Stimulated activated CD8-positive, alpha-beta memory T cell treated with anti-CD3 and anti-CD28 coated beads, Interleukin-12 subunit alpha, Interleukin-12 subunit beta, amount 100 ng/mL, for 4 hours (primary cell): ENCODE data around the gene CATSPER1.

Experiments used
- DNase-seq: peaks from one replicate; pipeline ENCODE4 v3.0.0-alpha.2; 2020; ENCODE audit warnings: low read depth

Gene CATSPER1

DNA sequence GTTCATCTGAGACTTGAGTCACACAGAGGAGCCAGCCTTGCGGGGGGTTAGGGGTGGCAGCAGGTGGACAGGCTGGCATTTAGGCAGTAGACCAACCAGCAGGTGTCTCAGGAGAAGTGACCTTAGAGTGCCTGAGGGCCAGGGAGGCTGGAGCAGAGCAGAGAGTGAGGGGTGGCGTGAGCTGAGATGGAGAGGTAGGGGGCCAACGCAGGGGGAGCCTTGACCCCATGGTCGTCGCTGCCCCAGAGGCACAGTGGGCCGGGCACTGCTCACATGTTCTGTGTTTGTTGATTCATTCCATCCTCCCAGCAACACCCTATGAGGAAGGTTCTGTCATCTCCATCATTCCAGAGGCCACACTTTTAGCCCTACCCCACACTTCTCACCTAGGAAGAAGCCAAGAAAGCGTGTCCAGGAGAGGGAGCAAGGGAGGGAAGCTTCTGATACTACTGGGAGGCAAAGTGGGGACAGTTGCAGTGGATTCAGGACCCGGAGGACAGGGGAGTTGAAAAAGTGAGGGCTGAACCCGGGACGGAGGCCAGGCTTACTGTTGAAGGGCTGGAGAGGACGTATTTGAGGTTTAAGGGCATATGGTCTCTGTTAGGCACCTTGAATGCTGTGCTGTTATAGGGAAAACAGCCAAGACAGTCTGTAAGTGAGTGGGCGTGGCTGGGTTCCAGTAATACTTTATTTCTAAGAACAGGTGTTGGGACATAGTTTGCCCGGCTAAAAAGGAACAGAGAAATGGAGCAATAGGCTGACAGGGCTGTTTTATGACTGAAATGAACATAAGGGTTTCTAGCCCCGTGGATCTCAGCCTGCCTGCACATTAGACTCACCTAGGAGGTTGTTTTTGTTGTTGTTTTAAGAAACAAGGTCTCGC is 57.4 kb downstream of the CATSPER1 start:
- DNase-seq = no peak

DNA sequence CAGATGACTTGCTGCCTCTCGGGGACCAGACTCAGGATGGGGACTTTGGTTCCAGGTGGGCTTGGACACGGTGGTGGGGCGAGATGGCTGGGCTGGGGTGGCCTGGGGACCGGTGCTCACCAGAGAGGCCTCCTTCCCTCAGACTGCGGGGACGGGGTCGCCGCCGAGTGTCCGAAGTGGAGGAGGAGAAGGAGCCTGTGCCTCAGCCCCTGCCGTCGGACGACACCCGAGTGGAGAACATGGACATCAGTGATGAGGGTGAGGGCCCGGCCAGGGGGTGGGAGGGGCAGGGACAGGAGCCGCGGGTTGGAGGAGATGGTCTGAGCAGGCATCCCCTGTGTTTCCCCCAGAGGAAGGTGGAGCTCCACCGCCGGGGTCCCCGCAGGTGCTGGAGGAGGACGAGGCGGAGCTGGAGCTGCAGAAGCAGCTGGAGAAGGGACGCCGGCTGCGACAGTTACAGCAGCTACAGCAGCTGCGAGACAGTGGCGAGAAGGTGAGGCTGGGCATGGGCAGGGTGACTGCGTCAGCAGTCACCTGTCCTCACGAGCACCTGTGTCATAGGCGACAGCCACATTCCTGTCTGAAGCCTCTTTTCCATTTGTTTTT is 58.8 kb downstream of the CATSPER1 start:
- no peak for DNase-seq
